Stimulated activated CD4-positive, alpha-beta T cell treated with anti-CD3 and anti-CD28 coated beads, Interleukin-2, amount 100 ng/mL, for 48 hours (primary cell): ENCODE measurements around the gene BRF1.
A peak's percentile ranks its signal among the peaks of the same experiment; 100 is the strongest.

Source experiments
- DNase-seq, 2 donors: peaks; one replicate each; pipeline ENCODE4 v3.0.0-alpha.2; 2020

The BRF1 gene

GRCh38 chr14:105169776-105170655, 130.8 kb downstream of the BRF1 start:
- DNase-seq: no peak

- DNase-seq: no peak
Observed at GRCh38 chr14:105168979-105169507, 131.8 kb downstream of the BRF1 start.

GRCh38 chr14:105168496-105168978, 132.3 kb downstream of the BRF1 start, which contains the start of gene JAG2:
Gene JAG2, minus strand, starts transcription at chr14:105168776. Its CDS starts 356 bp downstream, at chr14:105168420.
- peak in 1 of 2 donors; percentile 41 for DNase-seq

- no peak for DNase-seq
Observed at GRCh38 chr14:105168093-105168420, 132.7 kb downstream of the BRF1 start.

- DNase-seq: no peak
Observed at GRCh38 chr14:105167303-105168092, 133.3 kb downstream of the BRF1 start.

GRCh38 chr14:105166571-105167302, 134.1 kb downstream of the BRF1 start:
- no peak for DNase-seq

- DNase-seq: no peak
Observed at GRCh38 chr14:105165761-105166485, 134.9 kb downstream of the BRF1 start.

- no peak for DNase-seq
Observed at GRCh38 chr14:105165134-105165704, 135.6 kb downstream of the BRF1 start.

GRCh38 chr14:105163040-105163742, 137.6 kb downstream of the BRF1 start:
- DNase-seq: no peak

- DNase-seq: no peak
Observed at GRCh38 chr14:105162669-105162979, 138.2 kb downstream of the BRF1 start.

GRCh38 chr14:105161964-105162668, 138.7 kb downstream of the BRF1 start:
- no peak for DNase-seq

GRCh38 chr14:105161309-105161708, 139.5 kb downstream of the BRF1 start:
- no peak for DNase-seq

- DNase-seq: no peak
Observed at GRCh38 chr14:105160776-105161175, 140.0 kb downstream of the BRF1 start.

GRCh38 chr14:105159344-105159743, 141.5 kb downstream of the BRF1 start:
- no peak for DNase-seq
